GM18951 (cell line): Measurements from ENCODE around the gene DLG5.

ENCODE experiments used
- POLR2A ChIP-seq: IDR thresholded peaks from 4 replicates; pipeline ENCODE4 v1.6.1; 2011; ENCODE audit warnings: mild to moderate bottlenecking; ENCODE audit not compliant: insufficient read length, insufficient read depth; ENCODE audit errors: extremely low read depth
- in situ Hi-C: fragments of 300-500 bp; cut with MboI; formaldehyde crosslinking; loops from one replicate; pipeline ENCODE4 v1.12.0; 2022; ENCODE audit warnings: low sequenced_read_pairs, mixed read lengths, inconsistent platforms; ENCODE audit not compliant: unreplicated experiment

Gene DLG5

DNA sequence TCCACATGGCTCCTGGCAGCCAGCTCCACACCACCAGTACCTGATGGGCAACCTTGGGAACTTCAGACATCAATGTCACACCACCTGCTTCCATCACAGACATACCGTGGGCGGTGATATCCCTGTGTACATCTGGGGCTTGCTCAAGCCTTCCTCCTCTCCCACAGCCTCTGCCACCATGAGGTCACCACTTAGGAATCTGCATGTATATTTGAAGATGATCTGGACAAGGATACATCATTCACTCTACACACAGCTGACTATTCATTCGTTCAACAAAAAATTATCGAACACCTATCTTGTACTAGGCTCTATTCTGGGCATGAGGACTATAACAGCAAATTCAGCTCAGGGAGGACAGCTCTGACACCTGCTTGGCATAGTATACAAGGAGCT lies 6.8 kb downstream of the DLG5 start:
- in situ Hi-C loops, result no loop called here
- TF ChIP-seq POLR2A, result no peak

DNA sequence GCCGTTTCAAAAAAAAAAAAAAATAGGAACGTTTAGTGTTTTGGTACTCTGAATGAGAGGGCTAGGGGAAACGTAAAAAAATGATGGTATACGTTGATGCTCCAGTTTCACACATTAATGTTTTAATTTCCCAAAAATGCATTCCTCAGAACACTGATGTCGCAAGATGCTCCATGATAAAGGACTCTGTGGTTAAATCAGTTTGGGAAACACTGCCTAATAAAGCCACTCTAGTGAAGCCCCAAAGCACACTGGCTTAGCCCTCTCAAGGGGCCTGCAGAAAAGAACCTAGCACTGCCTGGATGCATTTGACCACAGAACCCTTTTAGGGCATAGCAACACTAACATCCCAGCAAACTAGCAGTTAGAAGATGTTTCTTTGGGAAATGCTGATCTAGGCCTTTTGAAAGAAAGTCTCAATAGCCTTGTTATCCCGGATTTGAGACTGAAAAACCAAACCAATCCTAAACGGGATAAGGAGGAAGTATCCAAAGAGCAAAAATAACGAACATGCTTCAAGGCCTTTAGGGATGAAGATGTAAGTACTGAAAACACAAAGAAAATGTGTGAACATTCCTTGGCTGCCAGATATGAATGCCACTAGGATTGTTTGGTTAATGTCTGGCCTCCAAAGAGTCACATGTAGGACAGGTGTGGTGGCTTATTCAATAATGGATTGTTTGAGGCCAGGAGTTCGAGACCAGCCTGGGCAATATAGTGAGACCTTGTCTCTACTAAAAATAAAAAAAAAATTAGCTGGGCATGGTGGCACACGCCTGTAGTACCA lies 11.0 kb downstream of the DLG5 start:
- in situ Hi-C loops, result no loop called here
- TF ChIP-seq POLR2A, result no peak

DNA sequence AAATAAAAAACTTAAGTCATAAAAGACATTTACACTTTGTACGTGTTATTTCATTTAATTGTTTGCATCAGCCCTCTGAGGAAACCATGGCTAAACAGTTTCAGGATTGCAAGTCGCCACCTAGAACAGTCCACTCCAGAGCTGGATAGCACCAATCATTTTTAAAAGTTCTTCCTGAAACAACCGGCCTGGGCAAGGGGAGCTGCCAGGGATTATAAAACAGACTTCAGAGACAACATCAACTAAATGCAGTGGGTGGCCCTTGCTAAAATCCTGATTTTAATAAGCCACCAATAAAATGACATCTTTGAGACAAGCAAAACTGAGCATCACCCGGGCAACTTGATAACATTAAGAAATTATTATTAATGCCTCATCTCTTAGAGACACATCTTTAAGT lies 13.5 kb downstream of the DLG5 start:
- no peak for TF ChIP-seq POLR2A
- in situ Hi-C loops, result no loop called here

GRCh38 chr10:77912576-77912975 lies 14.0 kb downstream of the DLG5 start:
- in situ Hi-C loops, result no loop called here
- TF ChIP-seq POLR2A, result no peak

- in situ Hi-C loops, result no loop called here
- no peak for TF ChIP-seq POLR2A
Measured at GRCh38 chr10:77911535-77912123, 14.9 kb downstream of the DLG5 start.

DNA sequence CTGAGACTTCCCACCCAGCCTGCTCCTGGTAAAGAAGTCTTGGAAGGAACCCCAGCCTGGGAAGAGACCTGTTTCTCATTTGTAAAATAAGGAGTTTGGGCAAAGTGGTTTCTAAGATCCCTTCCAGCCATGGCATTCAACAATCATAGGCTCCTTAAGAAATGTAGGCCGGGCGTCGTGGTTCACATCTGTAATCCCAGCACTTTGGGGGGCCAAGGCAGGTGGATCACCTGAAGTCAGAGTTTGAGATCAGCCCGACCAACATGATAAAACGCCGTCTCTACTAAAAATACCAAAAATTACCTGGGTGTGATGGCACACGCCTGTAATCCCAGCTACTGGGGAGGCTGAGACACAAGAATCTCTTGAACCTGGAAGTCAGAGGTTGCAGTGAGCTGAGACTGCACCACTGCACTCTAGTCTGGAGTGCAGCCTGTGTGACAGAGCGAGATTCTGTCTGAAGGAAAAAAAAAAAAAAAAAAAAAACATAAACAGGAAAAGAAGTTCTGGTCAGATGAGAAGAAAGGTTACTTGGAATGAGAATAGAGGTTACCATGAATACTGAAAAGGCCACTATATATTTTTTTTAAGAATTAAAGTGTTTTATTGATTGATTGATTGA lies 15.9 kb downstream of the DLG5 start:
- in situ Hi-C loops, result no loop called here
- TF ChIP-seq POLR2A, result no peak

DNA sequence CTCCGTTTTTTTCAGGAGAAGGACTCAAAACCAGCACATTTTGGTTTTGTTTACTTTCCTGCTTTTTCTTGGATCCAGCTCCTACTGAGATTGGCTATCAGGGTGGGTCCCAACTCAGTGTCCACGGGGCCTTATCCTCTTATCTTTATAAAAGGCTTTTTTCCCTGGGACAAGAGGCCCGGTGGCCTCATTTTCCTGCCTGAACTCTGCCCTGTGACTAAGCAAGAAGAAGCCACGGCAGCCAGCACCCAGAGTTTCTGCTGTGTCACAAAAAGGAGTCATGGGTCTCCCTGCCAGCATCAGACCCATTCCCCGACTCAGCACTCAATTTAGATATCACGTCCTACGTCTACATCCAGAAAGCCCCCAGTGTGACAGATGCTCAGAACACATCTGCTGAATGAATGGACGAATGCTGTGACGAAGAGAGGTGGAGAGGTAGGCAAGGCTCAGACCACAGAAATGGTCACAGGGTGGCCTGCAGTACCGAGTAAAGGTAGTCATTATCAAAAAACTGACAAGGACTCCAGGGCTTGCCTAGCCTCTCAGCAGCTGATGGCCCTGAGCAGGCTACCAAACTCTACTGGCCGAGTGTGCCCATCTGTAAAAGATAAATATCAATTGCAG lies 16.7 kb downstream of the DLG5 start:
- TF ChIP-seq POLR2A, result no peak

GRCh38 chr10:77909021-77909748 lies 17.4 kb downstream of the DLG5 start:
- in situ Hi-C loops, result no loop called here
- TF ChIP-seq POLR2A, result no peak

More for the DNA sequence above, 16.7 kb downstream of the DLG5 start:
- in situ Hi-C loops, result no loop called here

DNA sequence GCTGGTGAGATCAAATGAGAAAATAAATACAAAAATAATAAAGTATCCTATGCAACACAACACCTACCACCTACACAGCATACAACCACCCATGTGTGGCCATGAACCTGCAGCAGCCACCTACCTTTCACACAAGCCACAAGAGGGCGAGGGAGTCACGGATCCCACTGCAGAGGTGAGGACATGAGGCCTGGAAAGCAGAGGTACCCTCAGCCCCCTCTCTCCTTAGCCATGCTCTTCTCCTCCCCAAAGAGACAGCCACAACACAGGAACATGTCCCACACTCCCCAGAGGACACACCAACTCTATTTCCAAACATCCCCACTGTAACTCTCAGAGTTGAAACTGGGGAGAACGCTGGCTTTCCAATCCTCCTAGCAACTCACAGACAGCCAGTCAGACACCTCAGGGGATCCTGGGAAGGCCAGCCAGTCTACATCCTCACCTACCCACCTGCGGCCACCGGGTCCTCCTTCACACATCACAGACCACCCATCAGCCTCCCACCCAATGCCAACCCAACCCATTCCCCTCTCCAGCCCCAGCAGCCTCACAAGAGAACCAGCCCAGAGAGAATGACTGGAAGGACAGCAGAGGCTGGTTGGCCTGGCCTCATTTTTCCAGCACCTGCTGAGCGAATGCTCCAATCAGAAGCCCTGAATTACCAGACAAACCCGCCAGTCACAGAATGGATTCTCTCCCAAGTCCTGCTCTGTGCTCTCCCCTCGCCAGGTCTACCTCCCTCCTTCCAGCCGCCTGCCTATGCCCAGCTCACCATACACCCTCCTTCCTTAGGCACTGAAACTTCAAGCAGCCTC lies 18.4 kb downstream of the DLG5 start:
- no peak for TF ChIP-seq POLR2A
- in situ Hi-C loops, result no loop called here

- in situ Hi-C loops, result no loop called here
- no peak for TF ChIP-seq POLR2A
Measured at GRCh38 chr10:77907462-77907861, 19.1 kb downstream of the DLG5 start.

DNA sequence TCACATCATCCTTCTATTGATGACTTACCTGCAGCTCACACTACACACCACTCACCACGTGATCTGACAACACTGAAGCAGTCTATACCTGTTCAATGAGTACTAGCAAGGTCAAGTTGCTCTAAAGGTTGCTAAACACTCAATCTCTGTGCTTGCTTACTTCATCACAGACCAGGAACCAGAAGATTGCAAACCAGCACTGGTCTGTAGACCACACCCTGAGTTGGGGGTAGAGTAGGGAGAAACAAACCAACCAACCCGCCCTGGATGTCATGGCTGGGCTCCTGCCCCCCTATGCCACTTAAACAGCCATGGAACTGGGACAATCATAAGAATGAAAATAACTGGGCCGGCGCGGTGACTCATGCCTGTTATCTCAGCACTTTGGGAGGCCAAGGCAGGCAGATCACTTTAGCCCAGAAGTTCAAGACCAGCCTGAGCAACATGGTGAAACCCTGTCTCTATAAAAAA lies 19.6 kb downstream of the DLG5 start:
- in situ Hi-C loops, result no loop called here
- TF ChIP-seq POLR2A, result no peak

- TF ChIP-seq POLR2A, result no peak
- in situ Hi-C loops, result no loop called here
Measured at GRCh38 chr10:77905781-77906180, 20.8 kb downstream of the DLG5 start.
